Erythroblast (primary cell): ENCODE measurements around the gene ACAA1.

Experiments
- GATA1 ChIP-seq: IDR thresholded peaks from 2 replicates; pipeline ENCODE4 v1.6.1; 2011; ENCODE audit warnings: low read depth, mild to moderate bottlenecking, control low read depth, low read length, moderate library complexity
- POLR2A ChIP-seq: IDR thresholded peaks from 2 replicates; pipeline ENCODE4 v1.6.1; 2011; ENCODE audit warnings: mild to moderate bottlenecking, low read length

- TF ChIP-seq POLR2A (no peak), GATA1 (no peak)
Observed at GRCh38 chr3:38097446-38098375, 39.2 kb downstream of the ACAA1 start.
